ENCODE data around the gene FAM240A. TPM values are rescaled to one million over a fixed set of nuclear protein-coding genes. Genes with fewer than 3 reads are reported as not detected.

FAM240A gene
- total and polyA plus RNA-seq, 5 donors = not detected

DNA sequence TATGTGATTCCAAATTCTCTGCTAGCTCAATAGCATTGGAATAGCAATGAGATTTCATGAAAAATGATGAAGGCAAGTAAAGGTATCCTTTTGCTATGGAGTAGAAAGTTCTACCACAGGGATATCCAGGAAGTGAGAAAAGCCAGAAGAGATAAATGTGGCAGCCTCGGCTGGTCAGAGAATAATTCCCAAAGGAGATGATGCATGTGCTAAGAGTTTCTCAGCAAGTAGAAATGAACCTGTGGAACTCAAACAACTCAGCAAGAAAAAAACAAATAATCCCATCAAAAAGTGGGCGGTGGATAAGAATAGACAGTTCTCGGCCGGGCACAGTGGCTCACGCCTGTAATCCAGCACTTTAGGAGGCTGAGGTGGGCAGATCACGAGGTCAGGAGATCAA lies 42.9 kb downstream of the FAM240A start:
- no peak overlapping the region for H3K27ac ChIP-seq (ENCODE audit: low read length)
- intact Hi-C loops (cut with DNase I) = no loop called here
- H3K9me3 ChIP-seq (ENCODE audit: control insufficient read depth, low read length) = no peaks in the 10 kb centered on the region
- H3K4me3 ChIP-seq (ENCODE audit: low read length) = no peak overlapping the region
- WGBS = 59% methylated on average over 6 of the region's 6 CpGs
- no peak for DNase-seq
- no peaks in the 10 kb centered on the region for H3K4me1 ChIP-seq (ENCODE audit: control insufficient read depth, insufficient read depth, low read length)
- ATAC-seq = no peak
- H3K27me3 ChIP-seq (ENCODE audit: control insufficient read depth, insufficient read depth) = no peaks in the 10 kb centered on the region

DNA sequence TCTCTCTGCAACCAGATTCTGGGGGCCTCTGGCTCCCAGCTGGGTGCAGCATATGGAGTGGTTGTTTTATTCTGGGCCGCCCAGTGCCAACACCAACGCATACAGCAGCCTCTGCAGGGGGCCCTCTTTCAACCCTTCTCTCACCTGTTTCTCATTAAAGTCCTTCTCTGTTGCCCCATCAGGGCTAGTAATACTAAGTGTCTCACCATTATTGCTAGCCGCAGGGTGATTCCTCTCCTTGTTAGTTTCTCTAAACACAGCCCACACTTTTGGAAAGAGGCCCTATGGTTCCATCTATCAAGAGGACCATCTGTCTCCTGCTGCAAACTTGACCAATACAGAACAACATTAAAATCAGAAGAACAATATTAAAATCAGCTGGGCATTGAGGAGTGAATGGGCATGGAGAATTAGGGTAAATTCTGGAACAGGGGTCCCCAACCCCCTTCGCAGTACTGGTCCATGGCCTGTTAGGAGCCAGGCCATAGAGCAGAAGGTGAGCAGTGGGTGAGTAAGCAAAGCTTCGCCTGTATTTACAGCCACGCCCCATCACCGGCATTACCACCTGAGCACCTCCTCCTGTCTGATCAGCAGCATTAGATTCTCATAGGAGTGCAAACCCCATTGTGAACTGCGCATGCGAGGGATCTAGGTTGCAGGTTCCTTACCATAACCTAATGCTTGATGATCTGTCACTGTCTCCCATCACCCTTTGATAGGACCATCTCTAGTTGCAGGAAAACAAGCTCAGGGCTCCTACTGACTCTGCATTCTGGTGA lies 44.6 kb downstream of the FAM240A start:
- H3K27me3 ChIP-seq (ENCODE audit: control insufficient read depth, insufficient read depth) = no peaks in the 10 kb centered on the region
- DNase-seq (no peak), ATAC-seq (no peak)
- H3K4me1 ChIP-seq (ENCODE audit: control insufficient read depth, insufficient read depth, low read length) = no peaks in the 10 kb centered on the region
- no peak overlapping the region for H3K4me3 ChIP-seq (ENCODE audit: low read length)
- H3K27ac ChIP-seq (ENCODE audit: low read length) = no peak overlapping the region
- no peaks in the 10 kb centered on the region for H3K9me3 ChIP-seq (ENCODE audit: control insufficient read depth, low read length)
- intact Hi-C loops (cut with DNase I) = no loop called here
- WGBS = 83% methylated on average over 9 of the region's 9 CpGs

DNA sequence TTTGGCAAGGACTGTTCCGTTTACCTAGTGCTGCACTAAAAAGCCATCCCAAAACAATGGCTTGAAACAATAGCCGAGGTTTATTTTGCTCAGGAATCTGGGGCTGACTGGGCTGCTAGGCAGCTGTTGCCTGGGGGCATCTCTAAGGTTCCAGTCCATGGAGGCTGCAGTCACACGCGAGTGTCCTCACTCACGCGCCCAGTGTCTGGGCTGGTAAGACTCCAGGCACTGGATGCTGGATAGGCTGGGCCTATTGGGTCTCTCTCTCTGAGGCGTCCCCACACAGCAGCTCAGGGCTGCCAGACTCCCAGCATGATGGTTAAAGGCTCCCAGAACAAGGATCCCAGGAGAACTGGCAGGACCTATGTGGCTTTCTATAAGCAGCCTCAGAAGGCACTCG lies 47.0 kb downstream of the FAM240A start:
- Histone ChIP-seq H3K4me3 (ENCODE audit: low read length) (no peak overlapping the region), H3K27me3 (ENCODE audit: control insufficient read depth, insufficient read depth) (no peaks in the 10 kb centered on the region), H3K4me1 (ENCODE audit: control insufficient read depth, insufficient read depth, low read length) (peaks cover 9% of the 10 kb centered on the region), H3K27ac (ENCODE audit: low read length) (no peak overlapping the region), H3K9me3 (ENCODE audit: control insufficient read depth, low read length) (no peaks in the 10 kb centered on the region)
- ATAC-seq (no peak), DNase-seq (no peak)
- WGBS = 88% methylated on average over 8 of the region's 8 CpGs
- intact Hi-C loops (cut with DNase I) = no loop called here

DNA sequence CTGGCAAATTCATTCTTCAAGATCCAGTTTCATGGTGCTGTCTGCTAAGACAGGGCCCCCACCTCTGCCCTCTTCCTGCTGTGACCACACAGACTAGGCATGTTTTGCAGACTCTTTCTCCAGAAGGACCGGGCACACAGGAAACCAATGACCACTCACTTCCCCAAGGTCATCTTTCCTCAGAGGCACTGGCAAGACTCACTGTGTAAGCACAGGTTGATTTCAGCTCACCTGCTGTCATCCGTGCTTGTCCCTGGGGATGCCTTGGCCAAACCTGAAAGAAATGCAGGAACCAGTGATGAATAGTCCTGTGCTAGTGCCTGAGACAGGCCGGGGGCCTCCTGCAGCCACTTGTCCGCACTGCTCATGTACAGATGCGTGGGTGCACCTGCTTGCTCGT lies 47.7 kb downstream of the FAM240A start:
- H3K4me1 ChIP-seq (ENCODE audit: control insufficient read depth, insufficient read depth, low read length) = peaks cover 14% of the 10 kb centered on the region
- H3K27me3 ChIP-seq (ENCODE audit: control insufficient read depth, insufficient read depth) = no peaks in the 10 kb centered on the region
- intact Hi-C loops (cut with DNase I) = no loop called here
- H3K27ac ChIP-seq (ENCODE audit: low read length) = no peak overlapping the region
- DNase-seq (no peak), ATAC-seq (no peak)
- H3K9me3 ChIP-seq (ENCODE audit: control insufficient read depth, low read length) = no peaks in the 10 kb centered on the region
- no peak overlapping the region for H3K4me3 ChIP-seq (ENCODE audit: low read length)
- WGBS = 86% methylated on average over 6 of the region's 6 CpGs

DNA sequence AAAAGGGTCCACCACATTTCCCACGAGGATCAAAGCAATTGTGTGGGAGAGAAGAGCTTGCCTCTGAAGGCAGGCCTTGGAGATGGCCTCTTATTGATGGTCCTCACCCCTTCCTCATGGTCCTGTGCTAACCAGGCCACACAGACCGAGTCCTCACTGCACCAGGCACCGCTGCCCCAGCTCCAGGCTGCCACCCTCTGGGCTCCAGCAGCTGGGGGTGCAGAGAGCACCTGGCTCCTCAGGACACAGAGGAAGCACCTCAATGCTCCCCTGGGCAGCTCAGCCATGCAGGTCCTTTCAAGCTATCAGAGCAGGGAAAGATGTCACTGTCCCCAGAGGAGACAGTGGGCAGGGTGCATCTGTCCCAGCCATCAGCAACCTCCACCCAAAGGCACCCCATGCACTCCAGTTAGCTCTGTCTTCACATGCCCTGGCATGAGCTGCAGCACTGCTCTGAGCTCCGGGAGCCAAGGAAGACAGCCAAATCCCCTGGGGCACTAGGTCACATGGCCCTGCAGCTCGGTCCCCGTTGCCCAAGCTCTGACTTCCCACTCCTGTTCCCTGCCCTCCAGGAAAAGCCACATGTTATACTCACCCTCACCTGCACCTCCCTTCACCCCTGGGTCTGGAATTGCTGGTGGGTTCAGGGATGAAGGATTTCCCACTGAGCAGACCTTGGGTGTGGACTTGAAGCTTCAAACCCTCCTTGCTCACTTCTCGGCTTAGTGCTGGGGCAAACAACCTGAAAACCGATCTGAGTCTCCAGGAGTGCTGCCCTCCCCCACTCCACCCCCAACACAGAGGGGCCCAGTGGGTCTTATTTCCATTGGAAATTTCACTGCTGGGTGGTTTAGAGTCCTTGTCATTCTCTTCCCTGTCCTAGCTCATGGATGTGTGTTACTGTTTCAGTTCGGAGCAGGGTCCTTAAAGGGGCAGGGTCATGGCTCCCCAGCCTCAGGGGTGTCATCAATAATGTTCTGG lies 48.5 kb downstream of the FAM240A start:
- Histone ChIP-seq H3K27ac (ENCODE audit: low read length) (no peak overlapping the region), H3K9me3 (ENCODE audit: control insufficient read depth, low read length) (no peaks in the 10 kb centered on the region), H3K4me3 (ENCODE audit: low read length) (no peak overlapping the region), H3K27me3 (ENCODE audit: control insufficient read depth, insufficient read depth) (no peaks in the 10 kb centered on the region), H3K4me1 (ENCODE audit: control insufficient read depth, insufficient read depth, low read length) (peaks cover 14% of the 10 kb centered on the region)
- WGBS = 49% methylated on average over 9 of the region's 9 CpGs
- DNase-seq = peak in 2 of 3 donors; percentile 68 to 70
- ATAC-seq = peak in 1 of 2 donors; percentile 12
- intact Hi-C loops (cut with DNase I) = no loop called here

DNA sequence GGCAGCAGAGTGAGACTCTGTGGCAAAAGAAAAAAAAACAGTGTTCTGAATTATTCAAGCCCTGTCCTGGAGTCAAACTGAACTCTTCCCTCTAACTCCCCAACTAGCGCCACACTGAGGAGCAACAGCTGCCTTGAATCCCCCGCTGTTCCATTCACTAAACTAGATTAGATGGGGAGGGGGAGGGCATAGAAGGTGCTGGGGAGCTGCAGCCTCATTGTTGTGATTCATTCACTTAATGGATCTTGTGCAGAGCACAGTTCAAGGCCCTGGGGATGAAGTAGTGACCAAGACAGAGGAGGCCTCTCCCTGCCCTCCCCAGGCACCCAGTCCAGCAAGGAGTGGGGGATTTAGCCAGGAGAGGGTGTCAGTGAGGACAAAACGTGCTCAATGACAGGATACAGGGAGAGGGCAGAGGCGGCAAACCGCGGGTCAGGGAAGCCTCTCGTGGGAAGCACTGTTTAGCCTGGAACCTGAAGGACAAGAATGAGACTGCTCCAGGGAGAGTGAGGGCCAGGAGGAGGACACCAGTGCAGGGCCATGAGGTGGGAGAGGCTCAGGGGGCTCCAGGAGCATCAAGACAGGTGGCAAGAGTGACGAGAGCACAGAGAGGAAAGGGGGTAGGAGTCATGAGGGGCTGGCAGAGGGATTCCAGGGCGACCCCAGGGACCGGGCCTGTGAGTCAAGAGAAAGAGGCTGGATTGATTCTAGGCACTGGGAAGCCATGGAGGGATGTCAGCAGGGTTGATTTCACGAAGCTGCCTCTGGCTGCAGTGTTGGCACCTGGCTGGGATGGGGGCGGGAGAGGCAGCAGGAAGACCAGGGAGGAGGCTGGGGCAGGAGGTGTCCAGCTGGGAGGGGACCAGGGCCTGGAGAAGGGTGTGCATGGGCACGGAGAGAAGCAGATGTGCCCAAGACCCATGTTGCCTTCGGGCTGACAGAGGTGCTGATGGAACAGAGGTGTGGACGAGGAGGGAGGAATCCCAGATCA lies 49.7 kb downstream of the FAM240A start:
- Histone ChIP-seq H3K27me3 (ENCODE audit: control insufficient read depth, insufficient read depth) (no peaks in the 10 kb centered on the region), H3K9me3 (ENCODE audit: control insufficient read depth, low read length) (no peaks in the 10 kb centered on the region), H3K4me1 (ENCODE audit: control insufficient read depth, insufficient read depth, low read length) (peaks cover 18% of the 10 kb centered on the region), H3K4me3 (ENCODE audit: low read length) (no peak overlapping the region), H3K27ac (ENCODE audit: low read length) (no peak overlapping the region)
- no peak for ATAC-seq
- intact Hi-C loops (cut with DNase I) = no loop called here
- peak in 2 of 3 donors; percentile 36 to 46 for DNase-seq
- WGBS = 77% methylated on average over 15 of the region's 15 CpGs

DNA sequence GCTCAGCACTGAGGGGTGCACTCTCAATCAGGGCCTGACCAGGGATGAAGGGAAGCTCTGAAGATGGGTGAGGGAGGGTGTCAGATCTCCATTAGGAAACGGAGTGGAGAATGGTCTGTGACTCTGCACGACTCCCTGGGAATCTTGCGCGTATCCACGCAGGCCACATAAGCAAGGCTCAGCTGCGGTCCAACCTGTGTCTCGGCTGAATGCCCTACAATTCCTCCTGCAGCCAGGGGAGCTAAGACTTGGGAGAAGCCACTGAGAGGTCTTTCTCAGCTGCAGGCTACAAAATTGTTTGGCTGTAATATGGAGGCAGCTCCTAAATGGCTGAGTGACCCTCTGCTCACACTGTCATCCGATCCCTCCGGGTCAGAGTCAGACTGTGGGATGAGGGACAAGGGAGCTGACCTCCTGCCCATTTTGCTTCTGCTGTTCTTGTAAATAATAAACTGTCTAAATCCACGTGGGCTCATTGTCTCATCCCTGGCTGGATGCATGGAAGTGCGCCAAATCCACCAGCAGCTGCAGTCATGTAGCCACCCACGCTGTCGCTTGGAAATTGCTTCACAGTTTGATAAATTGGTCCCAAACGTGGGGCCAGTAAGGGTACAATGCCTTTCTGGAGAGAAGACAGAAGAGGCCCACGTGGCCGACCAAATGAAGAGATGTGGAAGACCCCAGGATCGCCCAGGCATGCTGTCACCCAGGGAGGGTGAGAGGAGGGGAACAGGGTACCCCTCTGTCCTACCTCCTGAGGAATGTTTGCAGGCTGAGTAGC lies 50.6 kb downstream of the FAM240A start:
- DNase-seq = peak; percentile 65 to 78 (median 76)
- WGBS = 43% methylated on average over 17 of the region's 17 CpGs
- ATAC-seq = no peak

DNA sequence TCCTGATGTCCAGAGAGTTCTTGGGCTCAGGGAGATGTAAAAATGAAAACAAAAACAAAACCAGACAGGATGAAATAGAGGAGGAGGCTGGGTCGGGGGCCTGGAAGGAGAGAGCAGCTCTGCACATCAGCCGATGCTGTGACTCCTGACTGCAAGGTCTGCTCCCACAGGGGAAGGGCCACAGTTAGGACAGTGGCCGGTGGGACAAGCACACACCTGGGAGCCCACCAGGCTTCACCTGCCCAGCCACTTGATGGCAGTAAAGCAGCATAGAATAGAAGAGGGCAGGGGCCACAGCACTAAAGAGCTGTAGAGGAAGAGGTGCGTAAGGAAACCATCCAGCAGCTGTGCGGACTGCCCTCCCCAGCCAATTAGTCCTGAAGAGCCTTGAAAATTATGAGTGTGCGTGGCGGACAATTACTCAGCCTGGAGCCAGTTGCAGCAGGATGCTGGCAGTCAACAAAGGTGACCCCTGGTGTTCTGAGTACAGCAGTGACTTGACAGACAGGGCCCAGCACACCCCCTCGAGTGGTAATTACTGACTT lies 51.3 kb downstream of the FAM240A start:
- H3K4me1 ChIP-seq (ENCODE audit: control insufficient read depth, insufficient read depth, low read length) = peaks cover 18% of the 10 kb centered on the region
- intact Hi-C loops (cut with DNase I) = no loop called here
- DNase-seq = peak in 2 of 3 donors; percentile 48 to 56
- H3K4me3 ChIP-seq (ENCODE audit: low read length) = no peak overlapping the region
- no peaks in the 10 kb centered on the region for H3K27me3 ChIP-seq (ENCODE audit: control insufficient read depth, insufficient read depth)
- peak; percentile 5 to 9 for ATAC-seq
- 51% methylated on average over 8 of the region's 8 CpGs for WGBS
- peak overlapping the region; percentile 90 for H3K27ac ChIP-seq (ENCODE audit: low read length)
- H3K9me3 ChIP-seq (ENCODE audit: control insufficient read depth, low read length) = no peaks in the 10 kb centered on the region

More for the DNA sequence above, 50.6 kb downstream of the FAM240A start:
- Histone ChIP-seq H3K9me3 (ENCODE audit: control insufficient read depth, low read length) (no peaks in the 10 kb centered on the region), H3K27ac (ENCODE audit: low read length) (peak overlapping the region; percentile 13), H3K27me3 (ENCODE audit: control insufficient read depth, insufficient read depth) (no peaks in the 10 kb centered on the region), H3K4me3 (ENCODE audit: low read length) (no peak overlapping the region), H3K4me1 (ENCODE audit: control insufficient read depth, insufficient read depth, low read length) (peaks cover 18% of the 10 kb centered on the region)
- intact Hi-C loops (cut with DNase I) = no loop called here

DNA sequence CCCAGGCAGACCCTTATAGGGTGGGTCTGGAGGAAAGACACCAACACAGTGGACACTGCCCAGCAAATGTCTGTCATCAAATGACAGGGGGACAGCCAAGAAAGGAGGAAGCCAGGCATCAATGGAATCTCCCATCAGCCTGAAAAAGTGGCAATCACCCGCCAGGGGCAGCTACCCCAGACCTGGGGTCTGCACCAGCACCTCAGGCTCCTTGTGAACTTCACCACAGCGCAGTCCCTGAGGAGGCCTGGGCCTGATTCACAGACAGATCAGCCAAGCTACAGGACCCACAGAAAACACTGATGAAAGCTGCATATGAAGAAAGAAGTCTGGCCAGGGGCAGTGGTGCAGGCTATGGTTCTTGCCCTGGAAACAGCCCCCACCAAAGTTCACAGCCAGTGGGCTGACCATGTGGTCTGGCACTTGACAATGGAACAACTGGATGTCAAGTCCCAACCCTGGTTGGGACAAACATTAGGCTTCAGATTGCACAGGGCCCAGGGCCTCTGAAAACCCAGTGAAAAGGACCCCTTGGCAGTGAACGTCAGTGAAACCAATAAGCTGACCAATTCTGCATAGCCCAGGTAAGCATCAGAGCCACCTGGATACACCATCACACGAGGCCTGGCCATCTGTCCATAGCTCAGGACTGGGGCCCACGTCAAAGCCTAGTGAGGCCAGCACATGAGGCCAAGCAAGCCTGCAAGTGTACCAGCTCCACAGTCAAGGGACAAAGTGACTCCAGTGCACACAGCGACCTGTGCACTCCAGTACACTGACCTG lies 52.1 kb downstream of the FAM240A start:
- Histone ChIP-seq H3K4me3 (ENCODE audit: low read length) (no peak overlapping the region), H3K4me1 (ENCODE audit: control insufficient read depth, insufficient read depth, low read length) (peaks cover 18% of the 10 kb centered on the region), H3K9me3 (ENCODE audit: control insufficient read depth, low read length) (no peaks in the 10 kb centered on the region), H3K27ac (ENCODE audit: low read length) (peak overlapping the region; percentile 90), H3K27me3 (ENCODE audit: control insufficient read depth, insufficient read depth) (no peaks in the 10 kb centered on the region)
- ATAC-seq (no peak), DNase-seq (peak in 2 of 3 donors; percentile 49 to 50)
- intact Hi-C loops (cut with DNase I) = no loop called here
- WGBS = 81% methylated on average over 6 of the region's 6 CpGs

Data from right cardiac atrium (tissue), 5 donors.